ENCODE measurements around the gene ELMOD3. TPM values are rescaled to one million over a fixed set of nuclear protein-coding genes. Genes with fewer than 3 reads are reported as not detected.
"Not testable (repeated sequence)": the region's sequence is repeated elsewhere in the genome, so short reads cannot be mapped to it uniquely, and the experiment has no call there.

Gene ELMOD3
- total RNA-seq, 1 donor from 2014 or later = 29.6 TPM

- ATAC-seq = no peak
- DNase-seq (ENCODE audit: low spot score) = no peak
- intact Hi-C loops (cut with DNase I) = no loop called here
Measured at GRCh38 chr2:85395912-85396475, 41.4 kb downstream of the ELMOD3 start.

DNA sequence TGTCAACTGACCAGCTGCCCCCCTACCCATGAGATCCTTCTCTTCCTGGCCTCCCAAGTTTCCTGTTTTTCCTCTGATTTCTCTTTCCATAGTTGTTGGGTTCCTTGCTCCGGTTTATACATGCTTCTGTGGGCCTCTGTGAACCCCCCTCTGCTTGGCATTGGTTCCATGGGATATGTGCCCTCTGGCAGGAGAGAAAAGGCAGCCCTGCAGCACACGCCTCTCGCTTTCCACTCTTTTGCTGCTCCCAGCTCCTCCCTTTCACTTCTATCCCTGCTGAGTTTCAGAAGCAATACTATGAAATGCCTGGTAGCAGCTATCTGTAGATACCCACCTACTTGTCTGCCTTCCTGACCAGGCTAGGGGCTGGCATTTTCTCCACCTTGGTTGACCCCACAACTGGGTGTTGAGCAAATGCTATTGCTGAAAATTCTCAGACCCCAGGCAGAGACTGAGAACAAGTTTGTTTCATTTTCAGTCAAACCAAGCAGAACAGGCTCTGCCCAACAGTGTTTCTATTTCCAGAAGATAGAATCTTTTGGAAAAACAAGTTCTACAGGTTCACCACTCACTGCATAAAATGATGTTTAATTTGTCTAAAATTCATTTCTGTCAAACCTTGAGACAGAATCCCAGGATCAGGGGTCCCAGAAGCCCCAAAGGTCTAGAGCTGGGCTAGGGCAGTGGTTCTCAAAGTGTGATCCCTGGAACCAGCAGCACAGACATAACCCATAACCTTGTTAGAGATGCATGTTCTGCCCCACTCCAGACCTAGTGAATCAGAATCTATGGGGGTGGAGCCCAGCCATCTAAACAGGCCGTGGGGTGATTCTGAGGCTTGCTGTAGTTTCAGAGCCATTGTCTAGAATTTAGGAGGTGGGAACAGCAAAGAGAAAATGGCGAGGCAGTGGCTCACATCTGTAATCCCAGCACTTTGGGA lies 42.2 kb downstream of the ELMOD3 start:
- no peak for ATAC-seq
- peak; percentile 48 for DNase-seq (ENCODE audit: low spot score)
- intact Hi-C loops (cut with DNase I) = no loop called here

DNA sequence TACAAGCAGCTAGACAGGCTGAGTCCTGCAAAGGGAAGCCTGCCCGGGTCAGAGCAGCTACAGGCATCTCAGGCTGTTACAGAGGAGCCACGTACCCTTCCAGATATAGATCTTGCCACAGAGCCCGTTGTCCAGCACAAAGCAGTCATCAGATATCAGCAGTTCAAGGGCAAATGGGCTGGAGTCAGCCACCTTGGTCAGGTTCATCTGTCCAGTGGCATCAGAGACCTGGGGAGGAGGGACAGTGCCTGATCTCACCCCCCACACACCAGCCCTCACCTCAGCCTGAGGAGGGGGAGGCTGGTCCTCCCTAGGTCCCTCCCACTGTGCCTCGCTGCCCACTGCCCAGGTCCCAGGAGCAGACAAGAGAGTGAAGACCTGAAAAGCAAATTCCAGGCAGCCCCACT lies 43.4 kb downstream of the ELMOD3 start:
- DNase-seq (ENCODE audit: low spot score) = peak; percentile 36
- intact Hi-C loops (cut with DNase I) = no loop called here
- no peak for ATAC-seq

GRCh38 chr2:85398426-85399182 lies 44.0 kb downstream of the ELMOD3 start:
- no peak for ATAC-seq
- DNase-seq (ENCODE audit: low spot score) = no peak
- intact Hi-C loops (cut with DNase I) = no loop called here

GRCh38 chr2:85399183-85399455 lies 44.5 kb downstream of the ELMOD3 start:
- DNase-seq (ENCODE audit: low spot score) (no peak), ATAC-seq (no peak)
- intact Hi-C loops (cut with DNase I) = no loop called here

DNA sequence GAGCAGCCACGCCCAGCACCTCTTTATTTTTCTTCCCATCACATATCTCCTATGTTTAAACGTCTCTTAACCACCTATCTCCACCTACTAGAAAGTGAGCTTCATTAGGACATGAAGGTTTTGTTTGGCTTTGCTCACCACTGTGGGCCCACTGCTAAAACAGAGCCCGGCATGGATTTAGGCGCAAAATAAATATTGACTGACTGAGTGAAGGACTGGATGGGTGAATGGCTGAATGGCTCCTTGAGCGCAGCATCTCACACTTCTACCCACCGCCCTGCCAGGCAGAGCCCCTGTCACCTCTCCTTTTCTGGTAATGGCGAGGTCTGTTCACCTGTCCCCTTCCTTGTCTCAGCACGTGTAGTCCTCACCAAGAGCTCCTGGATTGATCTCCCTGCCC lies 45.5 kb downstream of the ELMOD3 start:
- DNase-seq (ENCODE audit: low spot score) (no peak), ATAC-seq (no peak)
- intact Hi-C loops (cut with DNase I) = no loop called here

DNA sequence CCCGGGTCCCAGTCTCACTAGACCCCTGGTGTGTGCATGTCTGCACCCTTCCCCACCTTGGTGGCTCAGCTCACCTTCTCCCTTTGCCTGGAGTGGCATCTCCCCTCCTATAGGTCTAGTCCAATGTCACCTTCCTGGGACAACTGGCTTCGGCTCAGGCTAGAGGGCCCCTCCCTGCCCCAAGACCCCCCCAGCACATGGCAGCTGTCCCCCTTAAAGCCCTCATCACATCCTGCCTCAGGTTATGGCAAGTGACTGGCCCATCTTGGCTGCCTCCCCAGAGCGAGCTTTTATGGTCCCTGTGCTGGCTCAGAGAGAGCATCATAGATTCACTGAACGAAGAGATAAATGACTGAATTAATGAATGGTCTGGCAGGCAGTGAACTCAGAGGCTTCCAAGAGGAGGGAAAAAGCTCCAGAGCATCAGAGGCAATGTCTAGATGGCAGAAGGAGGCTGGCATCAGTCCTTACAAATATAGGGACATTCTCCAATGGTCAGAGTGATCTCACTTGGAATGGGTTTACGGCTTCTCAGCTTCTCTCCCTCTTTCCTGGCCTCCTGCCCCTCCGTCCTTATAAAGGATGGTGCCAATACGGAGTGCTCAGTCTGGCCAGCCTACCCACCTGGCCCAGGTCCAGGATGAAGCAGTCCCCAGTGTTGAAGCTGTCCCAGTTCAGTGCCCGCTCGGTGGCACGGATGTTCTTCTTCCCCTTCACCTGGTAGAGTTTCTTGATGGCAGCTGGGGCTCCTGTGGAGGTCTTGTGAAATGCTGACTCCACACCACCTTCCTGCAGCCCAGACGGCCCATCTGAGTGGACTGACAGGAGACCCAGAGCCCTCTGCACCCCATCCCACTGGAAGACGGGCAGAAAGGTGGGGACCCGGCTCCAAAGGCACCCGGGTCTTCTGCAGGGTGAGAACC lies 46.2 kb downstream of the ELMOD3 start:
- ATAC-seq = no peak
- DNase-seq (ENCODE audit: low spot score) = no peak
- intact Hi-C loops (cut with DNase I) = no loop called here

DNA sequence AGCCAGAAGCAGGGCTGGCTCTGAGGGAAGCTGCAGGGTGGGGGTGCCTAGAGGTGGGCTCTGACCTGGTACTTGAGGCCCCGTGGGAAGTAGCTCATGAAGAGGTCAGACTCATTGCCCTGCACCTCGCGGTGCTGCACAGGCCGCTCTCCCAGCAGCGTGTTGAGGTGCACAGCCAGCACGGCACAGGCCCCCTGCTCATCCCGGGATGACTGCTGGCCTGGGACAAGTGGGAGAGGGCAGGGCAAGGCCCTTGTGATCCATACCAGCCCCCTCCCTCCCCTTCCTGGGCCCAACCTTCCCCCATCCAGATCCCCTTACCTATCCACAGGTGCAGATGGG lies 46.9 kb downstream of the ELMOD3 start:
- peak; percentile 18 for ATAC-seq
- intact Hi-C loops (cut with DNase I) = no loop called here
- DNase-seq (ENCODE audit: low spot score) = no peak

DNA sequence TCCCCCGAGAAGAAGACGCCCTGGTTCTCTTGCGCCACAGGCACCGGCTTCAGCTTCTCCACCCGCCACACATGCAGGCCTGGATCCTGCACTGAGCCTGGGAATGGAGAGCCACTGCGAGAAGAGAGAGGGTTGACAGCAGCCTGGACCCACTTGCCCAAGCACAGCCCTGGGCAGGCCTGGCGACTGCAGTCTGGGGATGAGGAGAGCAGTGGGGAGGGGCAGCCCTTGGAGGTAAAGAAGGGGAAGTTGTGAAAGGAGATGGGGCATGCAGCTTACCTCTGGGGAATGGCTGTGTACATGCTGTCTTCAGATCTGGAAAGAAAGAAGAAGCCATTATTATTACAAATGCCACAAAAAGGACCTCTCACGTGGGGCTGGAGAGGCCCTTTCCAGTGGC lies 47.3 kb downstream of the ELMOD3 start:
- intact Hi-C loops (cut with DNase I) = no loop called here
- no peak for DNase-seq (ENCODE audit: low spot score)
- no peak for ATAC-seq

GRCh38 chr2:85405201-85406059 lies 50.9 kb downstream of the ELMOD3 start:
- ATAC-seq = peak; percentile 72
- no peak for DNase-seq (ENCODE audit: low spot score)
- intact Hi-C loops (cut with DNase I) = no loop called here

DNA sequence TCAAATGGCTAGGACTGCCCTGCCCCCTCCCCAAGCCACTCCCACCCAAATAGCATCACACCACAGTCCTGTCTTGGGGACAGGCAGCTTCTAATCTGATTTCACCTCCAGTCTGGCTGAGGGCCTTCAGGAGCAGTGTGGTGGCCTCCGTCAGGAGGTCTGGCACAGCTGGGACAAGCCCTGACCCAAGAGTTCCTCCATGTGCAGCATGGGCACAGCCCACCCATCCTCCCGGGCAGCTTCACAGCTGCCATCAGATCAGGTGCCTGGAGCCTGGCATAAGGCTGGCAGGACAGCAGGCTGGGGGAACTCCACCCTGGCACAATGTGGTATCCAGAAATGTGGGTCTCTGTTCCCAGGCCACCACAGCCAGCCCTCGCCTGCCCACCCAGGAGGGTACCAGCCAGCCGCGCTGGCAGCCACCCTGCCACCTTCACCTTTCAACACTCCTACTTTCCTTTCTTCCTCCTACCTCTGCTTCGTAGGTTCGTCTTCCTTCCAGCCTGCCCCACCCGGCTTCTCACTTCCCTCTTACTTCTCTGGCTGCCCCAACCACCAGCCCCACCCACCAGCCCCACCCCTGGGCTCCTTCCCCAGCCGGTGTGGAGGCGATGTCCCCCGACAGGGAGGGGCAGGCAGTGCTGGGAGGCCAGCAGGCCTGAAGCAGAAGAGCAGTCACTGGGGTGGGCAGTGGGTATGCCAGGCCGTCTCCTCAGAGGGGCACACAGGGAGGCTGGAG lies 55.4 kb downstream of the ELMOD3 start, which contains the start of gene CAPG:
CAPG (minus strand) TSS at position 522 of the 739 bp plus-strand sequence. CDS start 8,221 bp downstream, outside the sequence.
- DNase-seq (ENCODE audit: low spot score) = peak; percentile 73
- intact Hi-C loops (cut with DNase I) = no loop called here
- ATAC-seq = peak; percentile 46

GRCh38 chr2:85410584-85411404 lies 56.2 kb downstream of the ELMOD3 start:
- ATAC-seq (no peak), DNase-seq (ENCODE audit: low spot score) (no peak)
- intact Hi-C loops (cut with DNase I) = no loop called here

DNA sequence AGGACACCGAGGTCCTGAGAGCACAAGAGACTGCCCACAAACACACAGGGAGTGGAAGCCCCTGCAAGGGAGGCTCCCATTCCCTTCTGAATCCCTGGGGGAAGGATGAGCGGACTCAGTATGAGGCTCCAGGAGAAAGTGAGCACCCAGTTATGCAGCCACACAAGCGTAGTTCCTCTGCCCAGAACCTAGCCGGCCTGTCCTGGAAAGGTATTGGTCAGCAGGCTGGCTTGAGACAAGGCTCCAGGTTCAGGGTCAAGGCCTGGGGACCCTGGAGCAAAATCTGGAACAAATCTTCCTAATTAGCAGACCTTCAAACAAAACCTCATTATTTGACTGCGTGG lies 56.8 kb downstream of the ELMOD3 start:
- ATAC-seq = no peak
- intact Hi-C loops (cut with DNase I) = no loop called here
- DNase-seq (ENCODE audit: low spot score) = no peak

GRCh38 chr2:85413592-85414420 lies 59.2 kb downstream of the ELMOD3 start:
- intact Hi-C loops (cut with DNase I) = no loop called here
- DNase-seq (ENCODE audit: low spot score) = peak; percentile 68
- peak; percentile 47 for ATAC-seq

GRCh38 chr2:85414421-85414759 lies 59.8 kb downstream of the ELMOD3 start:
- intact Hi-C loops (cut with DNase I); DNase-seq (ENCODE audit: low spot score); ATAC-seq: not testable (repeated sequence)

All from sciatic nerve (tissue), 2 donors.